Mesothelial cell of epicardium (in vitro differentiated cells): ENCODE data around the gene MAD1L1. TPM values are rescaled to one million over a fixed set of nuclear protein-coding genes. Genes with fewer than 3 reads are reported as not detected.

Experiments used
- DNase-seq, 2 experiments: peaks; one replicate each; pipeline ENCODE4 v3.0.0; 2021; ENCODE audit warnings: low spot score in 2 of 2; ENCODE audit not compliant: unreplicated experiment in 2 of 2
- H3K27ac Mint-ChIP-seq: 2 replicates; pipeline ENCODE4 v1.8.0; 2021; ENCODE audit warnings: mixed read lengths
- H3K27me3 Mint-ChIP-seq: 2 replicates; pipeline ENCODE4 v1.8.0; 2021; ENCODE audit warnings: low read depth, mixed read lengths
- H3K36me3 Mint-ChIP-seq: 2 replicates; pipeline ENCODE4 v1.8.0; 2021; ENCODE audit warnings: mixed read lengths
- H3K4me1 Mint-ChIP-seq: 2 replicates; pipeline ENCODE4 v1.8.0; 2021; ENCODE audit warnings: mixed read lengths
- H3K4me3 Mint-ChIP-seq: 2 replicates; pipeline ENCODE4 v1.8.0; 2021; ENCODE audit warnings: mild to moderate bottlenecking, moderate library complexity, mixed read lengths
- H3K9me3 Mint-ChIP-seq: 2 replicates; pipeline ENCODE4 v1.8.0; 2021; ENCODE audit warnings: mixed read lengths
- total RNA-seq: library from RNA; stranded (reverse); gene quantifications from 3 replicates; pipeline ENCODE4 v1.2.1, GENCODE V29; 2021
- TF ChIP-seq, protein P1 (sequence below): fragments of 200-600 bp; sonication (generic); IDR thresholded peaks from one replicate; pipeline ENCODE4 v1.5.0; 2021; ENCODE audit warnings: antibody characterized with exemption; ENCODE audit not compliant: unreplicated experiment

The MAD1L1 gene
- total RNA-seq, 1 donor from 2014 or later = 45.0 TPM

DNA sequence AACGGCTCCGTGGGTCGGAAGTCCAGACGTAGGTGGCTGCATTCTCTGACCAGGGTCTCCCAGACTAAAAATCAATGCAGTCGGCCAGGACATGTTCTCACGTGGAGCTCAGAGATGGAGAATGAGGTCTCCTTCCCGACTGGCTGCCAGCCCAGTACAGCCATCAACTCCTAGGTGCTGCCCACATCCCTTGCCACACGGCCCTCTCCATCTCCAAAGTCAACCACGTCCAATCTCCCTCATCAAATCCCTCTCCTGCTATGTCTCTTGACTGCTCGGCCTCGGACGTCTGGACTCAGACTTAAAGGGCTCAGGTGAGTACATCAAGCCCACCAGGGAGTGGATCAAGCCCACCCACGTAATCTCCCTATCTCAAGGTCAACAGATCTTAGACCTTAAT lies 6.9 kb downstream of the MAD1L1 start:
- Mint-ChIP-seq H3K36me3 (peaks cover 31% of the 10 kb centered on the region), H3K4me1 (no peaks in the 10 kb centered on the region), H3K27me3 (no peaks in the 10 kb centered on the region), H3K27ac (no peak overlapping the region), H3K4me3 (no peak overlapping the region), H3K9me3 (no peaks in the 10 kb centered on the region)
- DNase-seq = no peak
- TF ChIP-seq, protein P1, sequence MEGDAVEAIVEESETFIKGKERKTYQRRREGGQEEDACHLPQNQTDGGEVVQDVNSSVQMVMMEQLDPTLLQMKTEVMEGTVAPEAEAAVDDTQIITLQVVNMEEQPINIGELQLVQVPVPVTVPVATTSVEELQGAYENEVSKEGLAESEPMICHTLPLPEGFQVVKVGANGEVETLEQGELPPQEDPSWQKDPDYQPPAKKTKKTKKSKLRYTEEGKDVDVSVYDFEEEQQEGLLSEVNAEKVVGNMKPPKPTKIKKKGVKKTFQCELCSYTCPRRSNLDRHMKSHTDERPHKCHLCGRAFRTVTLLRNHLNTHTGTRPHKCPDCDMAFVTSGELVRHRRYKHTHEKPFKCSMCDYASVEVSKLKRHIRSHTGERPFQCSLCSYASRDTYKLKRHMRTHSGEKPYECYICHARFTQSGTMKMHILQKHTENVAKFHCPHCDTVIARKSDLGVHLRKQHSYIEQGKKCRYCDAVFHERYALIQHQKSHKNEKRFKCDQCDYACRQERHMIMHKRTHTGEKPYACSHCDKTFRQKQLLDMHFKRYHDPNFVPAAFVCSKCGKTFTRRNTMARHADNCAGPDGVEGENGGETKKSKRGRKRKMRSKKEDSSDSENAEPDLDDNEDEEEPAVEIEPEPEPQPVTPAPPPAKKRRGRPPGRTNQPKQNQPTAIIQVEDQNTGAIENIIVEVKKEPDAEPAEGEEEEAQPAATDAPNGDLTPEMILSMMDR = no peak

DNA sequence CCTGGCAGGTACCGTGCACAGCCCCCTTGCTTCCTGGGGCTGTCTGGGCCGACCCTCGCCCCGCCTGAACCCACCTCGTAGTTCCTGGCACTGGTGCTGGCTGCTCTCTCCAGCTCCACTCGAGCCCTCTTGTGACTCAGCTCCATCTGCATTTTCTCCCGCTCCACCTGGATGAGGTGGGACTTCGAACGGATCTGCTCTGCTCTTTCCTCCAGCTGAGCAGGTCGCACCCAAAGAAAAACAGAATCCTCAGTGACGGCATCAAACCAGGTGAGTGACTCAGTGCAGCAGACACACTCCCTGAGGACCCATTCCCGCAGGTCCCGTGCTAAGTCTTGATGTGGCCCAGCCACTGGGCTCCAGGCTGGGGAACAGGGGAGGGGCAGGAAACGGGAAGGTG lies 7.4 kb downstream of the MAD1L1 start:
- H3K4me3 Mint-ChIP-seq = no peak overlapping the region
- H3K9me3 Mint-ChIP-seq = no peaks in the 10 kb centered on the region
- no peaks in the 10 kb centered on the region for H3K4me1 Mint-ChIP-seq
- TF ChIP-seq, protein P1 = no peak
- H3K27me3 Mint-ChIP-seq = no peaks in the 10 kb centered on the region
- peaks cover 31% of the 10 kb centered on the region for H3K36me3 Mint-ChIP-seq
- H3K27ac Mint-ChIP-seq = no peak overlapping the region
- DNase-seq = no peak

DNA sequence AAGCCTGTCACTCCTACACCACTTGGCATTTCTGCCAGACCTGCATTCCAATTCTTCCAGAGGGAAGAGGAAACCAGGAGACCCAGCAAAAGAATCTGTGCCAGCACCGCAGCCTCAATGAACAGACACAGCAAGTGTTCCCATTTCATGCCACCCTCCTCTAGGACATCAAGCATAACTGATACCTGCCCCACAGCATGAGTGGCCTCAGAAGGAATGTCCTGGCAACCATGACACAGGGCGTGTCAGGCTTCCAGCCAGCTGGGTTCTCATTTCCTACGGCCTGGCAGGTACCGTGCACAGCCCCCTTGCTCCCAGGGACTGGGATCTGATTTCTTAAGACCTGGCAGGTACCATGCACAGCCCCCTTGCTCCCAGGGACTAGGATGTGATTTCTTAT lies 7.8 kb downstream of the MAD1L1 start:
- DNase-seq = no peak
- Mint-ChIP-seq H3K4me1 (no peaks in the 10 kb centered on the region), H3K4me3 (no peak overlapping the region), H3K27me3 (no peaks in the 10 kb centered on the region), H3K27ac (no peak overlapping the region), H3K9me3 (no peaks in the 10 kb centered on the region), H3K36me3 (peaks cover 31% of the 10 kb centered on the region)
- TF ChIP-seq, protein P1 = no peak

DNA sequence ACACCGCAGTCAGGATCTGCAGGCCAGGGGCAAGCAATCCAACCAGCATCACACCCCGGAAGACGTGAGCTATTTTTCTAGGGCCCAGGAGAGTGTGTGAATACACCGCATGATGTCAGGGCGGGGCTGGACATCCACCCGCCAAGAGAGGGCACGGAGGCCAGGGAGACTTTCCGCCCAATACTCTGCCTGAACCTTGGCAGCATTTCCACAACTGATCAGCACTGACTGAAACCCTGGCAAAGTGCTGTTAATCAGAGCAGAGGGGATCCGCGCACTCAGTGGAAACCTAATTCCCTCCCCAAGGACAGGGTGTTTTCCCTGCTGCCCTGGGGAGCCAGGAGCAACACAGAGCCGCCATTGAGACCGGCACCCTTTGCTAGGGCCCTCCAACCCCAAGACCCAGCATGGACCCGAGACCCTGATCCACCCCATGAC lies 8.2 kb downstream of the MAD1L1 start:
- TF ChIP-seq, protein P1 = no peak
- H3K27ac Mint-ChIP-seq = no peak overlapping the region
- no peak overlapping the region for H3K4me3 Mint-ChIP-seq
- H3K36me3 Mint-ChIP-seq = peaks cover 29% of the 10 kb centered on the region
- no peaks in the 10 kb centered on the region for H3K4me1 Mint-ChIP-seq
- DNase-seq = no peak
- H3K9me3 Mint-ChIP-seq = no peaks in the 10 kb centered on the region
- no peaks in the 10 kb centered on the region for H3K27me3 Mint-ChIP-seq

DNA sequence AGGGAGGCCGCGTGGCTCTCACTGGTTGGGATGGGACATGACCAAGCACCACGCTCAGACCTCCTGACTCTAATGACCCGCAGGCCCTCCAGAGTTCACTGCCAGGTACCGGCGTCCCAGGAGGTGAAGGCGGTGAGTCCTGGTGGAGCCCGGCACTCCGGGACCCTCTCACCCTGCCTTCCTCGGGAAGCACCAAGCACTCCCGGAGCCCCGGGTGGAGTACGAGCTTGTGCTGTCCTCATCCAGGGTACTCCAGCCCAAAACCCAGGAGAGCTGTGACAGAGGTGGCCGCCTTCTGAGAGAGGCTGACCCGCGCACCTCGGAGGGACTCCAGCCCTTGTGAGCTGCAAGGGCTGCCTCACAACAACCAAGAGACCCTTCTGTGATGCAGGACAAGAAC lies 9.4 kb downstream of the MAD1L1 start:
- TF ChIP-seq, protein P1 = no peak
- Mint-ChIP-seq H3K27me3 (no peaks in the 10 kb centered on the region), H3K4me3 (no peak overlapping the region), H3K27ac (no peak overlapping the region), H3K4me1 (no peaks in the 10 kb centered on the region), H3K9me3 (no peaks in the 10 kb centered on the region), H3K36me3 (peaks cover 30% of the 10 kb centered on the region)
- DNase-seq = no peak

DNA sequence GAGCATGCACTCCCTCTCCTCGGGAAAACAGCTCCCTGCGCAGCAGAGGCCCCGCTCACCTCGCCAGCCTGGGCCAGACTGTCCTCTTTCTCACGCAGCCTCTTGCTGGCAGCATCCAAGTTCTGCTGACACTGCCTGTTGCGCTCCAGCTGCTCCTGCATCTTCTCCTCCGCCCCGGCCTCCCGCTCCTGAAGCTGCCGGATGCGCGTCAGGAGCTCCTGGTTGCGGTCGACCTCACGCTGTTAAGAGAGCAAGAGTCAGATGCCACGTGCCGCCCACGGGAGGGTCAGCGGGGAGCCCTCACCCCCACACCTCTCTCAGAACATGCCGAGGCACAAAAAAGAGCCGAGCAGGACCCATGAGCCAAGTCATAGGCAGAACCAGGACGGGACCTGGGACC lies 10.2 kb downstream of the MAD1L1 start:
- Mint-ChIP-seq H3K27ac (no peak overlapping the region), H3K4me3 (no peak overlapping the region), H3K27me3 (no peaks in the 10 kb centered on the region), H3K4me1 (no peaks in the 10 kb centered on the region), H3K9me3 (no peaks in the 10 kb centered on the region), H3K36me3 (peaks cover 26% of the 10 kb centered on the region)
- no peak for DNase-seq
- TF ChIP-seq, protein P1 = no peak
